GM12878 (cell line): Measurements from ENCODE around the gene GPT2. TPM values are rescaled to one million over a fixed set of nuclear protein-coding genes. Genes with fewer than 3 reads are reported as not detected.

ENCODE experiments used
- ATAC-seq: fragments of 200-7000 bp; cut with Tn5 transposase; 3 replicates; pipeline ENCODE4 v1.9.1; 2020; ENCODE audit warnings: mild to moderate bottlenecking, moderate library complexity
- BruUV-seq: library from RNA; stranded (reverse); fragments of 400-500 nt; replicated peaks from 2 replicates; lab custom pipeline; 2021; lab: Mats Ljungman, UMichigan
- CTCF ChIA-PET: fragments of 300-600 bp; sonication (Branson Sonifier 250); formaldehyde crosslinking; extraction: SDS; loops from one replicate; lab custom pipeline; 2021; ENCODE audit warnings: inconsistent platforms; lab: Yijun Ruan, JAX
- POLR2A ChIA-PET: fragments of 350-600 bp; formaldehyde crosslinking; extraction: SDS; loops from one replicate; lab custom pipeline; 2021; ENCODE audit warnings: inconsistent platforms; lab: Charles Lee
- RAD21 ChIA-PET: fragments of 300-600 bp; sonication (Branson Sonifier 250); formaldehyde crosslinking; loops from one replicate; lab custom pipeline; 2023; ENCODE audit warnings: antibody characterized with exemption; ENCODE audit not compliant: unreplicated experiment; lab: Charles Lee
- SMC1A ChIA-PET: fragments of 300-600 bp; sonication (Branson Sonifier 250); formaldehyde crosslinking; loops from one replicate; lab custom pipeline; 2023; ENCODE audit not compliant: unreplicated experiment, uncharacterized antibody; lab: Charles Lee
- DNase-seq: peaks from one replicate; pipeline ENCODE4 v3.0.0-alpha.2; 2011; ENCODE audit warnings: low read depth, low spot score
- FAIRE-seq: peaks from 3 replicates; lab custom pipeline; 2011; peaks lifted over from hg19 to GRCh38; lab: Jason Lieb, UNC
- H2AFZ ChIP-seq: 2 replicates; pipeline ENCODE4 v1.6.0; 2011; ENCODE audit warnings: low read depth, low read length, control low read depth; ENCODE audit not compliant: control insufficient read depth
- H3K27ac ChIP-seq: 2 replicates; pipeline ENCODE4 v1.5.1; 2011; ENCODE audit warnings: control low read depth; ENCODE audit not compliant: control insufficient read depth, insufficient read depth
- H3K27me3 ChIP-seq, 2 experiments: replicated peaks in 1 of 2; 2 replicates each; pipeline versions ENCODE4 v1.6.0 to v1.6.1; 2011; ENCODE audit warnings: low read length in 1 of 2; ENCODE audit not compliant: control insufficient read depth in 2 of 2, insufficient read depth in 2 of 2
- H3K36me3 ChIP-seq, 2 experiments: 2 replicates each; pipeline ENCODE4 v1.5.1; 2011; ENCODE audit warnings: low read length in 1 of 2; ENCODE audit not compliant: control insufficient read depth in 2 of 2, insufficient read depth in 2 of 2
- H3K4me1 ChIP-seq: 2 replicates; pipeline ENCODE4 v1.6.1; 2011; ENCODE audit warnings: mild to moderate bottlenecking, low read length, moderate library complexity, mixed read lengths; ENCODE audit not compliant: control insufficient read depth, insufficient read depth
- H3K4me2 ChIP-seq: 2 replicates; pipeline ENCODE4 v1.6.0; 2011; ENCODE audit warnings: control low read depth; ENCODE audit not compliant: control insufficient read depth, insufficient read depth
- H3K4me3 ChIP-seq: fragments of 200-600 bp; sonication (generic); 2 replicates; pipeline ENCODE4 v1.5.1; 2016
- H3K79me2 ChIP-seq: 2 replicates; pipeline ENCODE4 v1.6.0; 2011; ENCODE audit warnings: low read length; ENCODE audit not compliant: control insufficient read depth, insufficient read depth
- H3K9ac ChIP-seq: 2 replicates; pipeline ENCODE4 v1.8.0; 2011; ENCODE audit warnings: low read length, control low read depth, mixed read lengths; ENCODE audit not compliant: control insufficient read depth, insufficient read depth
- H3K9me3 ChIP-seq: replicated peaks from 3 replicates; pipeline ENCODE4 v1.5.1; 2011; ENCODE audit warnings: mild to moderate bottlenecking, low read length; ENCODE audit not compliant: control insufficient read depth, insufficient read depth
- H4K20me1 ChIP-seq: 2 replicates; pipeline ENCODE4 v1.6.0; 2011; ENCODE audit not compliant: control insufficient read depth, insufficient read depth
- CHD4 ChIP-seq: fragments of 200-600 bp; sonication (generic); IDR thresholded peaks from 2 replicates; pipeline ENCODE4 v1.6.1; 2016; ENCODE audit warnings: mild to moderate bottlenecking
- CREM ChIP-seq: IDR thresholded peaks from 2 replicates; pipeline ENCODE4 v1.6.1; 2014; ENCODE audit warnings: antibody characterized with exemption, low read depth
- GABPA ChIP-seq: IDR thresholded peaks from 2 replicates; pipeline ENCODE4 v1.6.1; 2014; ENCODE audit warnings: antibody characterized with exemption, low read depth, mild to moderate bottlenecking, inconsistent platforms
- HDAC2 ChIP-seq: fragments of 200-600 bp; sonication (generic); IDR thresholded peaks from 2 replicates; pipeline ENCODE4 v1.6.1; 2017
- KDM1A ChIP-seq: fragments of 200-600 bp; sonication (generic); IDR thresholded peaks from 2 replicates; pipeline ENCODE4 v1.6.1; 2016; ENCODE audit warnings: borderline replicate concordance
- NBN ChIP-seq: fragments of 450-650 bp; IDR thresholded peaks from 2 replicates; pipeline ENCODE4 v1.6.1; 2016
- NKRF ChIP-seq: fragments of 450-650 bp; conservative IDR thresholded peaks from 2 replicates; pipeline ENCODE4 v1.6.1; 2017; ENCODE audit warnings: mild to moderate bottlenecking, moderate library complexity
- PAX8 ChIP-seq: fragments of 450-650 bp; IDR thresholded peaks from 2 replicates; pipeline ENCODE4 v1.6.1; 2017; ENCODE audit warnings: mild to moderate bottlenecking, moderate library complexity
- TBL1XR1 ChIP-seq: IDR thresholded peaks from 2 replicates; pipeline ENCODE4 v1.6.1; 2012; ENCODE audit warnings: low read depth, low read length, improper control_type of control experiment
- TCF12 ChIP-seq: IDR thresholded peaks from 2 replicates; pipeline ENCODE4 v1.6.1; 2011; ENCODE audit warnings: low read depth, mild to moderate bottlenecking, low read length
- ZSCAN29 ChIP-seq: fragments of 450-650 bp; IDR thresholded peaks from 2 replicates; pipeline ENCODE4 v1.6.1; 2017; ENCODE audit warnings: mild to moderate bottlenecking, moderate library complexity
- WGBS: methylation state at CpG from one replicate; pipeline ENCODE4 v1.1.6; 2016; ENCODE audit warnings: low lambda C conversion rate; ENCODE audit not compliant: insufficient replicate concordance, insufficient coverage; ENCODE audit errors: missing lambda C conversion rate; 5-methylcytosine and 5-hydroxymethylcytosine counted together
- in situ Hi-C: fragments of 300-500 bp; cut with MboI; formaldehyde crosslinking; loops from 9 replicates; pipeline ENCODE4 v1.14.3; 2018; ENCODE audit warnings: mixed read lengths
- intact Hi-C: fragments of 100-400 bp; cut with micrococcal nuclease; formaldehyde crosslinking; loops from one replicate; pipeline ENCODE4 v1.14.2; 2022; ENCODE audit not compliant: unreplicated experiment
- polyA plus RNA-seq, 11 experiments: library from polyadenylated mRNA; depleted of rRNA in 4 of 11; unstranded in 6 of 11; stranded (reverse) in 5 of 11; fragments of >200 nt; fragmentation: Nextera tagmentation in 4 of 11; fragmentation: Illumina TruSeq in 1 of 11; extraction: Ambion mirVana in 4 of 11; extraction: Trizol in 1 of 11; gene quantifications; 1 replicate in 1 of 11; 2 replicates in 10 of 11; pipeline versions ENCODE4 v1.2.1 to v1.2.3, GENCODE V29; 2011 to 2016; ENCODE audit warnings: inconsistent platforms in 2 of 11, missing spikeins in 2 of 11, low read depth in 1 of 11
- total RNA-seq, 4 experiments: library from RNA; depleted of rRNA in 3 of 4; stranded (reverse); fragments of >200 nt in 3 of 4; fragmentation: Illumina TruSeq in 1 of 4; extraction: Trizol in 1 of 4; gene quantifications; 2 replicates each; pipeline versions ENCODE4 v1.2.1 to v1.2.3, GENCODE V29; 2013 to 2021
- TF ChIP-seq, protein P1 (sequence below): fragments of 450-650 bp; IDR thresholded peaks from 2 replicates; pipeline ENCODE4 v1.6.1; 2017; ENCODE audit warnings: mild to moderate bottlenecking, moderate library complexity
- TF ChIP-seq, protein P2 (sequence below): fragments of 450-650 bp; IDR thresholded peaks from 2 replicates; pipeline ENCODE4 v1.6.1; 2018; ENCODE audit warnings: mild to moderate bottlenecking, low read depth, moderate library complexity; ENCODE audit not compliant: partially characterized antibody
- TF ChIP-seq, protein P3 (sequence below): IDR thresholded peaks from 2 replicates; pipeline ENCODE4 v1.6.1; 2011; ENCODE audit warnings: mild to moderate bottlenecking, low read depth, low read length, moderate library complexity; ENCODE audit not compliant: insufficient replicate concordance

The GPT2 gene
- total and polyA plus RNA-seq, 10 of the 15 experiments (the other 5 are each of a cell fraction or from before 2014, with no cell fraction given) = 0.45 to 9.9 (median 4.3) TPM

DNA sequence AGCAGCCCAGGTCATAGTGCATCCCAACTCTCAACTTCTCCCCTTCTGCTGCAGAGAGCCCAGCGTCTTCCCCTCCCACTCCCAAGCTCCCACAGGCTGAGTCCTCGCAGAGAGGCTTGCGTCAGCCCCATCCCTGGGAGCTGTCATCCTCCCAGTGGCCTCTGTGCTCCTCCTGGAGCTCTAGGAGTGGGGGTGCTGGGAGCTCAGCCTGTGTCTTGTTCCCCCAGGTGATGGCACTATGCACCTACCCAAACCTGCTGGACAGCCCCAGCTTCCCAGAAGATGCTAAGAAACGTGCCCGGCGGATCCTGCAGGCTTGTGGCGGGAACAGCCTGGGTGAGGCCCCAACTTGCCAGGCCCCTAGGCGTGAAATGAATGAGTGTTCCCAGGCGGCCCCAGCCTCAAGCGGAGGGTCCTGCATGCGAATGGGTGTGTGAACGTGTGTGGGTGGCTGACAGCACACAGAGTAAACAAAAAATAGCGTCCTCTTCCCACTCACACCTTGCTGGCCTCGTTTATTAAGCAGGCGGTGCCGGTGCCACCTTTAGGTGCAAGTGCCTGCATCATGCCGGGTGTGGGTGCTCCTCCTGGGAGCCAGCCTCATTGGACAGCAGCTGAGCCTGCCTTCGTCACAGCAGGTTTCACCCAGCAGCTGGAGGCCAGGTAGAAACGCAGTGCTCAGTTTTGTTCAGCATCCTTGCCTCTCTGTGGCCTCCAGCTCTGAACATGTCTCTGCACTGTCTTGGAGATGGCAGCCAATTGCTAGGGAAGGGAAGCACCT lies 16.5 kb downstream of the GPT2 start:
- Histone ChIP-seq H3K36me3 (no peaks in the 10 kb centered on the region; a peak in 1 of 4 replicates), H3K4me1 (no peaks in the 10 kb centered on the region), H2AFZ (no peak overlapping the region), H3K27me3 (no peaks in the 10 kb centered on the region), H4K20me1 (no peaks in the 10 kb centered on the region), H3K4me3 (no peak overlapping the region), H3K4me2 (no peak overlapping the region), H3K79me2 (no peaks in the 10 kb centered on the region), H3K9me3 (no peaks in the 10 kb centered on the region), H3K9ac (no peak overlapping the region), H3K27ac (no peak overlapping the region)
- SMC1A ChIA-PET = interaction anchor here (0.9 to 1.2 kb wide), 4 partner anchors 8 to 226 kb away, joined by 3 read pairs; no protein-coding TSS in a partner anchor
- in situ Hi-C loops (no loop called here), intact Hi-C loops (no loop called here)
- no peak for FAIRE-seq
- WGBS = 76% methylated on average over 19 of the region's 19 CpGs
- POLR2A ChIA-PET = interaction anchor here (1.0 kb wide), 1 partner anchor 9 kb away, joined by 5 read pairs; no protein-coding TSS in a partner anchor
- RAD21 ChIA-PET = interaction anchor here (1.1 kb wide), 1 partner anchor 47 kb away, joined by 3 read pairs; no protein-coding TSS in a partner anchor
- no peak for DNase-seq
- no TSS peak for BruUV-seq
- ATAC-seq = no peak
- CTCF ChIA-PET = interaction anchor here (0.7 to 2.4 kb wide), 4 partner anchors 8 to 47 kb away, joined by 3 to 6 read pairs (median 4); no protein-coding TSS in a partner anchor
- TF ChIP-seq HDAC2 (no peak), GABPA (no peak), CREM (no peak), CHD4 (no peak), KDM1A (no peak), PAX8 (no peak), NKRF (no peak), TCF12 (no peak), TBL1XR1 (no peak), NBN (no peak), ZSCAN29 (no peak)
- TF ChIP-seq, protein P1, sequence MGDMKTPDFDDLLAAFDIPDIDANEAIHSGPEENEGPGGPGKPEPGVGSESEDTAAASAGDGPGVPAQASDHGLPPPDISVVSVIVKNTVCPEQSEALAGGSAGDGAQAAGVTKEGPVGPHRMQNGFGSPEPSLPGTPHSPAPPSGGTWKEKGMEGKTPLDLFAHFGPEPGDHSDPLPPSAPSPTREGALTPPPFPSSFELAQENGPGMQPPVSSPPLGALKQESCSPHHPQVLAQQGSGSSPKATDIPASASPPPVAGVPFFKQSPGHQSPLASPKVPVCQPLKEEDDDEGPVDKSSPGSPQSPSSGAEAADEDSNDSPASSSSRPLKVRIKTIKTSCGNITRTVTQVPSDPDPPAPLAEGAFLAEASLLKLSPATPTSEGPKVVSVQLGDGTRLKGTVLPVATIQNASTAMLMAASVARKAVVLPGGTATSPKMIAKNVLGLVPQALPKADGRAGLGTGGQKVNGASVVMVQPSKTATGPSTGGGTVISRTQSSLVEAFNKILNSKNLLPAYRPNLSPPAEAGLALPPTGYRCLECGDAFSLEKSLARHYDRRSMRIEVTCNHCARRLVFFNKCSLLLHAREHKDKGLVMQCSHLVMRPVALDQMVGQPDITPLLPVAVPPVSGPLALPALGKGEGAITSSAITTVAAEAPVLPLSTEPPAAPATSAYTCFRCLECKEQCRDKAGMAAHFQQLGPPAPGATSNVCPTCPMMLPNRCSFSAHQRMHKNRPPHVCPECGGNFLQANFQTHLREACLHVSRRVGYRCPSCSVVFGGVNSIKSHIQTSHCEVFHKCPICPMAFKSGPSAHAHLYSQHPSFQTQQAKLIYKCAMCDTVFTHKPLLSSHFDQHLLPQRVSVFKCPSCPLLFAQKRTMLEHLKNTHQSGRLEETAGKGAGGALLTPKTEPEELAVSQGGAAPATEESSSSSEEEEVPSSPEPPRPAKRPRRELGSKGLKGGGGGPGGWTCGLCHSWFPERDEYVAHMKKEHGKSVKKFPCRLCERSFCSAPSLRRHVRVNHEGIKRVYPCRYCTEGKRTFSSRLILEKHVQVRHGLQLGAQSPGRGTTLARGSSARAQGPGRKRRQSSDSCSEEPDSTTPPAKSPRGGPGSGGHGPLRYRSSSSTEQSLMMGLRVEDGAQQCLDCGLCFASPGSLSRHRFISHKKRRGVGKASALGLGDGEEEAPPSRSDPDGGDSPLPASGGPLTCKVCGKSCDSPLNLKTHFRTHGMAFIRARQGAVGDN = no peak
- TF ChIP-seq, protein P2, sequence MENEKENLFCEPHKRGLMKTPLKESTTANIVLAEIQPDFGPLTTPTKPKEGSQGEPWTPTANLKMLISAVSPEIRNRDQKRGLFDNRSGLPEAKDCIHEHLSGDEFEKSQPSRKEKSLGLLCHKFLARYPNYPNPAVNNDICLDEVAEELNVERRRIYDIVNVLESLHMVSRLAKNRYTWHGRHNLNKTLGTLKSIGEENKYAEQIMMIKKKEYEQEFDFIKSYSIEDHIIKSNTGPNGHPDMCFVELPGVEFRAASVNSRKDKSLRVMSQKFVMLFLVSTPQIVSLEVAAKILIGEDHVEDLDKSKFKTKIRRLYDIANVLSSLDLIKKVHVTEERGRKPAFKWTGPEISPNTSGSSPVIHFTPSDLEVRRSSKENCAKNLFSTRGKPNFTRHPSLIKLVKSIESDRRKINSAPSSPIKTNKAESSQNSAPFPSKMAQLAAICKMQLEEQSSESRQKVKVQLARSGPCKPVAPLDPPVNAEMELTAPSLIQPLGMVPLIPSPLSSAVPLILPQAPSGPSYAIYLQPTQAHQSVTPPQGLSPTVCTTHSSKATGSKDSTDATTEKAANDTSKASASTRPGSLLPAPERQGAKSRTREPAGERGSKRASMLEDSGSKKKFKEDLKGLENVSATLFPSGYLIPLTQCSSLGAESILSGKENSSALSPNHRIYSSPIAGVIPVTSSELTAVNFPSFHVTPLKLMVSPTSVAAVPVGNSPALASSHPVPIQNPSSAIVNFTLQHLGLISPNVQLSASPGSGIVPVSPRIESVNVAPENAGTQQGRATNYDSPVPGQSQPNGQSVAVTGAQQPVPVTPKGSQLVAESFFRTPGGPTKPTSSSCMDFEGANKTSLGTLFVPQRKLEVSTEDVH = no peak
- TF ChIP-seq, protein P3, sequence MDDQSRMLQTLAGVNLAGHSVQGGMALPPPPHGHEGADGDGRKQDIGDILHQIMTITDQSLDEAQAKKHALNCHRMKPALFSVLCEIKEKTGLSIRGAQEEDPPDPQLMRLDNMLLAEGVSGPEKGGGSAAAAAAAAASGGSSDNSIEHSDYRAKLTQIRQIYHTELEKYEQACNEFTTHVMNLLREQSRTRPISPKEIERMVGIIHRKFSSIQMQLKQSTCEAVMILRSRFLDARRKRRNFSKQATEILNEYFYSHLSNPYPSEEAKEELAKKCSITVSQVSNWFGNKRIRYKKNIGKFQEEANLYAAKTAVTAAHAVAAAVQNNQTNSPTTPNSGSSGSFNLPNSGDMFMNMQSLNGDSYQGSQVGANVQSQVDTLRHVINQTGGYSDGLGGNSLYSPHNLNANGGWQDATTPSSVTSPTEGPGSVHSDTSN = no peak
